SK-N-SH treated with all-trans-retinoic acid at 6 μM for 48 hours (cell line): ENCODE data around the gene GAGE12J.

Source experiments
- ARNTL ChIP-seq: fragments of 450-650 bp; formaldehyde crosslinking; IDR thresholded peaks from 2 replicates; pipeline ENCODE4 v1.5.0; 2020; ENCODE audit warnings: low read depth, mild to moderate bottlenecking, moderate library complexity, borderline replicate concordance
- CSDC2 ChIP-seq: fragments of 250-450 bp; sonication (Bioruptor Pico); IDR thresholded peaks from 2 replicates; pipeline ENCODE4 v1.5.0; 2020; ENCODE audit warnings: mild to moderate bottlenecking, moderate library complexity
- ESRRG ChIP-seq: fragments of 250-450 bp; sonication (Bioruptor Pico); IDR thresholded peaks from 2 replicates; pipeline ENCODE4 v1.6.1; 2021; ENCODE audit warnings: mild to moderate bottlenecking
- GLIS3 ChIP-seq: fragments of 250-450 bp; sonication (Bioruptor Pico); IDR thresholded peaks from 2 replicates; pipeline ENCODE4 v1.5.0; 2020; ENCODE audit warnings: mild to moderate bottlenecking, moderate library complexity
- SNAI2 ChIP-seq: fragments of 250-450 bp; sonication (Bioruptor Pico); IDR thresholded peaks from 2 replicates; pipeline ENCODE4 v1.5.0; 2020; ENCODE audit warnings: mild to moderate bottlenecking, moderate library complexity
- TCF4 ChIP-seq: fragments of 250-450 bp; sonication (Bioruptor Pico); IDR thresholded peaks from 2 replicates; pipeline ENCODE4 v1.8.0; 2021; ENCODE audit warnings: mild to moderate bottlenecking, moderate library complexity, borderline replicate concordance
- TOX ChIP-seq: fragments of 250-450 bp; sonication (Bioruptor Pico); IDR thresholded peaks from 2 replicates; pipeline ENCODE4 v1.8.0; 2021; ENCODE audit warnings: mild to moderate bottlenecking, moderate library complexity, borderline replicate concordance
- ZFP3 ChIP-seq: fragments of 250-450 bp; sonication (Bioruptor Pico); IDR thresholded peaks from 2 replicates; pipeline ENCODE4 v1.5.0; 2020; ENCODE audit warnings: mild to moderate bottlenecking, moderate library complexity
- ZNF8 ChIP-seq: fragments of 450-650 bp; formaldehyde crosslinking; IDR thresholded peaks from 2 replicates; pipeline ENCODE4 v1.5.0; 2020; ENCODE audit warnings: mild to moderate bottlenecking, moderate library complexity
- TF ChIP-seq, protein P1 (sequence below): fragments of 250-450 bp; sonication (Bioruptor Pico); IDR thresholded peaks from 2 replicates; pipeline ENCODE4 v1.5.0; 2020; ENCODE audit warnings: mild to moderate bottlenecking, moderate library complexity
- TF ChIP-seq, protein P2 (sequence below): fragments of 250-450 bp; sonication (Bioruptor Pico); IDR thresholded peaks from 2 replicates; pipeline ENCODE4 v1.5.1; 2020; ENCODE audit warnings: low read depth, mild to moderate bottlenecking, moderate library complexity
- TF ChIP-seq, protein P3 (sequence below): fragments of 250-450 bp; sonication (Bioruptor Pico); IDR thresholded peaks from 2 replicates; pipeline ENCODE4 v1.8.0; 2020; ENCODE audit warnings: mild to moderate bottlenecking, moderate library complexity, borderline replicate concordance

DNA sequence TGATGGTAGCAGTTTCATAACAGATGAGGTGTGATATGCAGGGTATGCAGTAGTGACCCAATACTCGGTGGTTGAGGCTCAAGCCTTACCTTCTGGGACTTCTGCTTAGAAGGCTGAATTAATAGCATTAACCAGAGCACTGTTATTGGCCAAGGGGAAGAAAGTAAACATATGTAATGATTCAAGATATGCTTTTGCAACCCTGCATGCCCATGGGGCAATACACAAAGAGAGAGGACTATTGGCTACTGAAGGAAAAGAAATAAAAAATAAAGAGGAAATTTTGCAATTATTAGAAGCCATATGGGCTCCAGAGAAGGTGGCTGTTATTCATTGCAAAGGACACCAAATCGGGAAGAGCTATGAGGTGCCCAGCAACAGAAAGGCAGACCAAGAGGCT, 9.7 kb upstream of the GAGE12J start:
- TF ChIP-seq ZFP3 (CRISPR knock-in tag) (no peak), TOX (CRISPR knock-in tag) (no peak), TCF4 (CRISPR knock-in tag) (no peak), ZNF8 (CRISPR knock-in tag) (no peak), GLIS3 (no peak), CSDC2 (CRISPR knock-in tag) (no peak), ARNTL (no peak), SNAI2 (CRISPR knock-in tag) (no peak), ESRRG (CRISPR knock-in tag) (no peak)
- TF ChIP-seq, protein P1, sequence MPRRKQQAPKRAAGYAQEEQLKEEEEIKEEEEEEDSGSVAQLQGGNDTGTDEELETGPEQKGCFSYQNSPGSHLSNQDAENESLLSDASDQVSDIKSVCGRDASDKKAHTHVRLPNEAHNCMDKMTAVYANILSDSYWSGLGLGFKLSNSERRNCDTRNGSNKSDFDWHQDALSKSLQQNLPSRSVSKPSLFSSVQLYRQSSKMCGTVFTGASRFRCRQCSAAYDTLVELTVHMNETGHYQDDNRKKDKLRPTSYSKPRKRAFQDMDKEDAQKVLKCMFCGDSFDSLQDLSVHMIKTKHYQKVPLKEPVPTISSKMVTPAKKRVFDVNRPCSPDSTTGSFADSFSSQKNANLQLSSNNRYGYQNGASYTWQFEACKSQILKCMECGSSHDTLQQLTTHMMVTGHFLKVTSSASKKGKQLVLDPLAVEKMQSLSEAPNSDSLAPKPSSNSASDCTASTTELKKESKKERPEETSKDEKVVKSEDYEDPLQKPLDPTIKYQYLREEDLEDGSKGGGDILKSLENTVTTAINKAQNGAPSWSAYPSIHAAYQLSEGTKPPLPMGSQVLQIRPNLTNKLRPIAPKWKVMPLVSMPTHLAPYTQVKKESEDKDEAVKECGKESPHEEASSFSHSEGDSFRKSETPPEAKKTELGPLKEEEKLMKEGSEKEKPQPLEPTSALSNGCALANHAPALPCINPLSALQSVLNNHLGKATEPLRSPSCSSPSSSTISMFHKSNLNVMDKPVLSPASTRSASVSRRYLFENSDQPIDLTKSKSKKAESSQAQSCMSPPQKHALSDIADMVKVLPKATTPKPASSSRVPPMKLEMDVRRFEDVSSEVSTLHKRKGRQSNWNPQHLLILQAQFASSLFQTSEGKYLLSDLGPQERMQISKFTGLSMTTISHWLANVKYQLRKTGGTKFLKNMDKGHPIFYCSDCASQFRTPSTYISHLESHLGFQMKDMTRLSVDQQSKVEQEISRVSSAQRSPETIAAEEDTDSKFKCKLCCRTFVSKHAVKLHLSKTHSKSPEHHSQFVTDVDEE (CRISPR knock-in tag): no peak
- TF ChIP-seq, protein P2, sequence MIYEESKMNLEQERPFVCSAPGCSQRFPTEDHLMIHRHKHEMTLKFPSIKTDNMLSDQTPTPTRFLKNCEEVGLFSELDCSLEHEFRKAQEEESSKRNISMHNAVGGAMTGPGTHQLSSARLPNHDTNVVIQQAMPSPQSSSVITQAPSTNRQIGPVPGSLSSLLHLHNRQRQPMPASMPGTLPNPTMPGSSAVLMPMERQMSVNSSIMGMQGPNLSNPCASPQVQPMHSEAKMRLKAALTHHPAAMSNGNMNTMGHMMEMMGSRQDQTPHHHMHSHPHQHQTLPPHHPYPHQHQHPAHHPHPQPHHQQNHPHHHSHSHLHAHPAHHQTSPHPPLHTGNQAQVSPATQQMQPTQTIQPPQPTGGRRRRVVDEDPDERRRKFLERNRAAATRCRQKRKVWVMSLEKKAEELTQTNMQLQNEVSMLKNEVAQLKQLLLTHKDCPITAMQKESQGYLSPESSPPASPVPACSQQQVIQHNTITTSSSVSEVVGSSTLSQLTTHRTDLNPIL (CRISPR knock-in tag): no peak
- TF ChIP-seq, protein P3, sequence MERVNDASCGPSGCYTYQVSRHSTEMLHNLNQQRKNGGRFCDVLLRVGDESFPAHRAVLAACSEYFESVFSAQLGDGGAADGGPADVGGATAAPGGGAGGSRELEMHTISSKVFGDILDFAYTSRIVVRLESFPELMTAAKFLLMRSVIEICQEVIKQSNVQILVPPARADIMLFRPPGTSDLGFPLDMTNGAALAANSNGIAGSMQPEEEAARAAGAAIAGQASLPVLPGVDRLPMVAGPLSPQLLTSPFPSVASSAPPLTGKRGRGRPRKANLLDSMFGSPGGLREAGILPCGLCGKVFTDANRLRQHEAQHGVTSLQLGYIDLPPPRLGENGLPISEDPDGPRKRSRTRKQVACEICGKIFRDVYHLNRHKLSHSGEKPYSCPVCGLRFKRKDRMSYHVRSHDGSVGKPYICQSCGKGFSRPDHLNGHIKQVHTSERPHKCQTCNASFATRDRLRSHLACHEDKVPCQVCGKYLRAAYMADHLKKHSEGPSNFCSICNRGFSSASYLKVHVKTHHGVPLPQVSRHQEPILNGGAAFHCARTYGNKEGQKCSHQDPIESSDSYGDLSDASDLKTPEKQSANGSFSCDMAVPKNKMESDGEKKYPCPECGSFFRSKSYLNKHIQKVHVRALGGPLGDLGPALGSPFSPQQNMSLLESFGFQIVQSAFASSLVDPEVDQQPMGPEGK (CRISPR knock-in tag): no peak
